ENCODE measurements around the gene TRIP6. TPM values are rescaled to one million over a fixed set of nuclear protein-coding genes. Genes with fewer than 3 reads are reported as not detected.

The TRIP6 gene
- total RNA-seq, 3 donors from 2014 or later (not counting 1 experiment from before 2014, with no cell fraction given), result 1.1 to 3.5 (median 1.5) TPM

DNA sequence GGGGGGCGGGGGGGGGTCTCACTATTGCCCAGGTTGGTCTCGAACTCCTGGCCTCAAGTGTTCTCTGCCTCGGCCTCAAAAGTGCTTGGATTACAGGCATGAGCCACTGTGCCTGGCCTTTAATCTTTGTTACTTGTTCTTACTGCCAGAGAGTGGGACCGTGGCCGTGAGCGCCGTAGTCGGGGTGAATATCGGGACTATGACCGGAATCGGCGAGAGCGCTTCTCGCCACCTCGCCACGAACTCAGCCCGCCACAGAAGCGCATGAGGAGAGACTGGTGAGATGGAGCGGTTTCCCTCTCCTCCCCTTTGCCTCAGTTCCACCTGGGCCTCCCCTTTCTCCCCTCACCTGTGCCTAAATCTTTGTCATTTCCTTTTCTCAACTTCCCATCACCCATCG lies 13.9 kb downstream of the TRIP6 start:
- Histone ChIP-seq H3K9me3 (ENCODE audit: control insufficient read depth, insufficient read depth, low read length) (no peaks in the 10 kb centered on the region), H3K4me3 (ENCODE audit: low read length) (no peak overlapping the region), H3K27me3 (ENCODE audit: control insufficient read depth, insufficient read depth, low read length) (no peaks in the 10 kb centered on the region), H3K27ac (ENCODE audit: low read length) (no peak overlapping the region), H3K36me3 (ENCODE audit: control insufficient read depth, insufficient read depth, low read length) (peaks cover 65% of the 10 kb centered on the region), H3K4me1 (ENCODE audit: control insufficient read depth, insufficient read depth, low read length) (peaks cover 14% of the 10 kb centered on the region)
- TF ChIP-seq, protein P1, sequence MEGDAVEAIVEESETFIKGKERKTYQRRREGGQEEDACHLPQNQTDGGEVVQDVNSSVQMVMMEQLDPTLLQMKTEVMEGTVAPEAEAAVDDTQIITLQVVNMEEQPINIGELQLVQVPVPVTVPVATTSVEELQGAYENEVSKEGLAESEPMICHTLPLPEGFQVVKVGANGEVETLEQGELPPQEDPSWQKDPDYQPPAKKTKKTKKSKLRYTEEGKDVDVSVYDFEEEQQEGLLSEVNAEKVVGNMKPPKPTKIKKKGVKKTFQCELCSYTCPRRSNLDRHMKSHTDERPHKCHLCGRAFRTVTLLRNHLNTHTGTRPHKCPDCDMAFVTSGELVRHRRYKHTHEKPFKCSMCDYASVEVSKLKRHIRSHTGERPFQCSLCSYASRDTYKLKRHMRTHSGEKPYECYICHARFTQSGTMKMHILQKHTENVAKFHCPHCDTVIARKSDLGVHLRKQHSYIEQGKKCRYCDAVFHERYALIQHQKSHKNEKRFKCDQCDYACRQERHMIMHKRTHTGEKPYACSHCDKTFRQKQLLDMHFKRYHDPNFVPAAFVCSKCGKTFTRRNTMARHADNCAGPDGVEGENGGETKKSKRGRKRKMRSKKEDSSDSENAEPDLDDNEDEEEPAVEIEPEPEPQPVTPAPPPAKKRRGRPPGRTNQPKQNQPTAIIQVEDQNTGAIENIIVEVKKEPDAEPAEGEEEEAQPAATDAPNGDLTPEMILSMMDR (IDR thresholded peaks at IDR 0.05), result no peak
- ATAC-seq, result no peak
- Mint-ChIP-seq H3K4me1 (peaks cover 37 to 40% of the 10 kb centered on the region in 2 donors), H3K36me3 (no peaks in the 10 kb centered on the region), H3K9me3 (no peaks in the 10 kb centered on the region), H3K27me3 (ENCODE audit: low read depth in 2 of 2) (no peaks in the 10 kb centered on the region), H3K4me3 (no peak overlapping the region), H3K27ac (no peak overlapping the region)
- 97% methylated on average over 20 of the region's 20 CpGs for WGBS (ENCODE audit: insufficient coverage)
- no peak for DNase-seq
- intact Hi-C loops (cut with micrococcal nuclease), result no loop called here

DNA sequence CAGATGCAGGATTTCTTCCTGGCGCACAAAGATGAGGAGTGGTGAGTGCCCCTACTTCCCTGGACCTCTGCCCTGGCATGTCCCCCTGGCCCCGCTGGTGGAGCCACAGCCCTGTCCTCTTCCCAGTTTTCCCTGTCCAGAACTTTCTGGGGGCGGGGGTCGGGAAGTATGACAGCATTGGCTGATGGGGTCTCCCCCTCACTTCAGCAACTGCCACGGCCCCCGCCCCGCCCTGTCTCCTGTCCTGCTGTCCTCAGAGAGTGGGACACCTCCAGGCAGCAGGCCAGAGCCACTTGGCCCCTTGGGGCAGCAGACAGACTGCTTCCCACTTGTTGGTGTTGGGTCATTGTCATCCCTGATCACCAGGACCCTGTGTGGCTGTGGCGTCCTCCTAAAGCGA lies 15.0 kb downstream of the TRIP6 start:
- H3K36me3 Mint-ChIP-seq, result no peaks in the 10 kb centered on the region
- H3K27ac ChIP-seq (ENCODE audit: low read length), result no peak overlapping the region
- peaks cover 76% of the 10 kb centered on the region for H3K36me3 ChIP-seq (ENCODE audit: control insufficient read depth, insufficient read depth, low read length)
- no peaks in the 10 kb centered on the region for H3K9me3 Mint-ChIP-seq
- no peak overlapping the region for H3K27ac Mint-ChIP-seq
- H3K4me3 Mint-ChIP-seq, result no peak overlapping the region
- DNase-seq (no peak), ATAC-seq (no peak)
- TF ChIP-seq, protein P1 (IDR thresholded peaks at IDR 0.05), result no peak
- H3K9me3 ChIP-seq (ENCODE audit: control insufficient read depth, insufficient read depth, low read length), result no peaks in the 10 kb centered on the region
- peaks cover 33 to 39% of the 10 kb centered on the region in 2 donors for H3K4me1 Mint-ChIP-seq
- no peak overlapping the region for H3K4me3 ChIP-seq (ENCODE audit: low read length)
- intact Hi-C loops (cut with micrococcal nuclease), result no loop called here
- no peaks in the 10 kb centered on the region for H3K27me3 Mint-ChIP-seq (ENCODE audit: low read depth in 2 of 2)
- peaks cover 14% of the 10 kb centered on the region for H3K4me1 ChIP-seq (ENCODE audit: control insufficient read depth, insufficient read depth, low read length)
- 97% methylated on average over 9 of the region's 9 CpGs for WGBS (ENCODE audit: insufficient coverage)
- H3K27me3 ChIP-seq (ENCODE audit: control insufficient read depth, insufficient read depth, low read length), result no peaks in the 10 kb centered on the region

DNA sequence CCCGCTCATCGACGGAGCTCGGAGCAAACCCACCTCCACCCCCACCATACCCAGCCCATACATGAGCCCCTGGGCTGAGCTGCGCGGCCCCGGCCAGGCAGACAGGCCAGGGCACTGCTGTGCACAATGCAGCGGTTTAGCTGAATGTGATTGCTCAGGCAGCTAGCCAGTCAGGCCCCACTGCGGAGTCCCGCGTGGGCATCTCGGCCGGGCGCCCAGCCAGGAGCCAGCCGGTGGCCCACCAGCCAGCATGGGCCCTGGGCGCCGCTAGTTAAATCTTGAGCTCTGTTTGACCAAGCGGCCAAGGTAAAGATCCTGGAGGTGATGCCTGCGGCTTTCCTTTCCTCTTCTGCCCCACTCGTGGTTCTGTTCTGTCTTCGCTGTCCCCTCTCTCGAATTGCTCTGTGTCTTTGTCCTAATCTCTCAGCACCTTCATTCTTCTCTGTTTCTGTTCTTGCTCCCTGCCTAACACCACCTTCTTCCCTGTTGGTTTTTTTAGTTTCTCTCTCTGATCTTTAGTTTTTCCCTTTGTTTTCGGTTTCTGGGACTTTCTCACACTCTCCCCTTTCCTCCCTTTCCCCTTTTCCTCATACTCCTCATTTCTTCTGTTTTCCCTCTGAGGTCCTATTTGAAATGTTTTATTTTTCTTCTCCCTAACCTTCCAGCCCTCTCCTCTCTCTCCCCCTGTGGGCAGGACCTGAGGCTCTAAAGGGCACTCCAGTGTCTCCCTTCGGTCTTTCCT lies 15.8 kb downstream of the TRIP6 start:
- no peak overlapping the region for H3K4me3 ChIP-seq (ENCODE audit: low read length)
- intact Hi-C loops (cut with micrococcal nuclease), result no loop called here
- ATAC-seq (no peak), DNase-seq (no peak)
- 97% methylated on average over 24 of the region's 24 CpGs for WGBS (ENCODE audit: insufficient coverage)
- Mint-ChIP-seq H3K4me1 (peaks cover 32 to 46% of the 10 kb centered on the region in 2 donors), H3K36me3 (no peaks in the 10 kb centered on the region), H3K4me3 (no peak overlapping the region), H3K27ac (no peak overlapping the region), H3K9me3 (no peaks in the 10 kb centered on the region), H3K27me3 (ENCODE audit: low read depth in 2 of 2) (no peaks in the 10 kb centered on the region)
- peaks cover 79% of the 10 kb centered on the region for H3K36me3 ChIP-seq (ENCODE audit: control insufficient read depth, insufficient read depth, low read length)
- H3K27me3 ChIP-seq (ENCODE audit: control insufficient read depth, insufficient read depth, low read length), result no peaks in the 10 kb centered on the region
- H3K27ac ChIP-seq (ENCODE audit: low read length), result no peak overlapping the region
- peaks cover 21% of the 10 kb centered on the region for H3K4me1 ChIP-seq (ENCODE audit: control insufficient read depth, insufficient read depth, low read length)
- TF ChIP-seq, protein P1 (IDR thresholded peaks at IDR 0.05), result no peak
- no peaks in the 10 kb centered on the region for H3K9me3 ChIP-seq (ENCODE audit: control insufficient read depth, insufficient read depth, low read length)
